Fibroblast of skin of scalp (primary cell): ENCODE measurements around the gene ENOX2.

Source experiments
- DNase-seq: peaks from one replicate; pipeline ENCODE4 v3.0.0-alpha.2; 2013

Gene ENOX2

DNA sequence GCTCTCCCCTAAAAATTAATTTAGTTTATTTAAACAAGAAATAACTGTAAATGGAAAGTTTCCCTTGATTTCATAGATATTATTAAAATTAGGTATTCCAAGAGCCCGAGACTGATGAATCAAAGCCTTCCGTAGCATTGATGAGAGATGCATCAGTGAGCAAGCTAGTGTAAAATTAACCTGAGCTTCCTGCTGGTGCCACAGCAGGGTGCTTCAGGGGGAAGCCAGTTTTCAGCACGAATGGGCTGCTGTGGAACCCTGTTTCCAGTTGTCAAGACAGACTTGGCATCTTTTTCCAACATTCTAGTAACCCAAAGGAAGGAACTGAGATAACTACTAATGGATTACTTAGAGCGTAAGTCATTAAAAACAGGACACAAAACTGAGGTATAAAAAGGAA lies 279.5 kb downstream of the ENOX2 start:
- no peak for DNase-seq

DNA sequence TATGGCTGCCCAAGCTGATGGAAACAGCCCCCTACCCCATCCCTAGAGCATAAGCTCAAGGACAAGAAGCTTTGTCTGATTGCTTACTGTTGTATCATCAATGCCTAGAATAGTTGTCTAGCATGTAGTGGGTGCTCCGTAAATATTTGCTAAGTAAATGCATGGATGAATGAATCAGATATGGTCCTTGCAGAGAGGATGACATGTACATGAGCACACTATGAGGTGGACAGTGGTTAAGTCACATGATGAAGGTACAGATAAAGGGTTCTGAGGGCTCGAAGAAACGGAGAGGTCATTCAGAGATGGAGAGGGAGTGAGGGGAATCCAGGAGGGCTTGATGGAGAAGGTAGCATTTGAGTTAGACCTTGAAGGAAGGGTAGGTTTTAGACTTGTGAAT lies 287.1 kb downstream of the ENOX2 start:
- no peak for DNase-seq

DNA sequence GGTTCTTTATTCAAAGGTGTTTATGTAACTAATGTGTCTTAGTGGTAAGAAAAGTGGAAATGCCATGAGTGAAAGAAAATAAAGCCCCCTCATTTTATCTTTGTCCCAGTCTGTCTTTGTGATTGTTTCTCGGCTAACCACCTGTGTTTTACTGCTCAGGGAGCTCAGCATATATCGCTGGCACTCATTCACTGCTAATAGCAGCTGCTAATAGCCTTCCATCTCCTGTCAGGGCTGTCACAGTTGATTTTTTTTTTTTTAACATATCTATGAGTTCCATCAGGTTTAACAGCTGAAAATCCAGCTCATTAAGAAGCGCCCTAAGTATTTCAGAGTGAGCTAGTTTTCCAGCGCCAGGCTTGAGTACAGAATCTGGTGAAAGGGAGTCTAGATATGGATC lies 295.6 kb downstream of the ENOX2 start:
- no peak for DNase-seq

DNA sequence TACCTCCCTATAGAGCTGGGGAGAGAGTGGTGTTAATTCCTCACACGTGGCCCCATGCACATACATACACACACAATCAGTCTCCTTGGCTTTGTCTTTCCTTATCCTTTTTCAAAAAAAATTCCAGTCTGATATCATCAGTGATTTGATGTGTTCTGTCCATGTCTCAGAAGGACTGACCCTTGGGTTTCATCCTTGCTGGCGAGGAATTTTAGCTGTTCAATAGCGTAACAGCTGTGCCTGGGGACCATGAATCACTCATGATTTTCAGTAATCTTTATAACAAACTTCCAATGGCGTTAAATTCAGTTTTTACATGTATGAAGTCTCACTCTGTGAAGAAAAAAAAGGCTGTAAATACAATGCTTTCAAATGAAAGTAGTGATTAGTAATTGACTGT lies 296.6 kb downstream of the ENOX2 start:
- DNase-seq: no peak

DNA sequence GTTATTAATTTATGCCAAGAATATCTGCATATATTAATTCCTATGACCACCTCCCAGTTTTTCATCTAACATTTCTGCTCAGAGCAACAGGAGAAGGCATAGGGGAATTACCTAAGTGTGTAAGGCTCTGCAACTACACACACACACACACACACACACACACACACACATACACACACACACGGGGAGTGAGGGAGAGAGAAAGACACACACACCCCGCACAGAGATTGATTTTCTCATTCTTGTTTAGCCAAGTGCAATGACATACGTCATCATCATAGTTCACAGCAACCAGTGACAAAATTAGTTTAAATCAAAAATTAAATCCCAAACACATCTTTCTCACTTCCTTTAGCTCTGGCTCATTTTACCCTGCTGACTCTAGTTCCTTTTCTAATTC lies 298.1 kb downstream of the ENOX2 start:
- DNase-seq: no peak

DNA sequence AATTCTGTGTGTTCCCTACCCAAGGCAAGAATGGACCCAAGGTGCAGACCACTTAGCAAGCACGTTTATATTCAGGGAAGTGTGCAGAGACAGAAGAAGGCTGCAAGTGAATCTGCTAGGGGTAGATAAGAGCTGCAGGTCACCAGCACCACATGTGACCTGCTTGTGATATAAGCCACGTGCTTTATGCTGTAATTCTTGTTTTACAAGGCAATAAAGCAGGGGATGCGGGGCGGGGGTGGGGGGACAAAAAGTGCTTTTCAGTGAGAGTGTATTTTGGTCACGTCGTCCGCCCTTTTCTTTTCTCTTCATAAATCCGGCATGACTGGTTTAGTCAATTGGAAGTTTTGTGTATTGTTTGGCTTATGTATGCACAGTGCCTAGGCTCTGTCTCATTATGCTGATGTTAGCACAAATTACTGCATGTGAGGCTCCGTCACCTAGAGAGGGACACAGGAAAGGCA lies 308.5 kb downstream of the ENOX2 start:
- DNase-seq: no peak

DNA sequence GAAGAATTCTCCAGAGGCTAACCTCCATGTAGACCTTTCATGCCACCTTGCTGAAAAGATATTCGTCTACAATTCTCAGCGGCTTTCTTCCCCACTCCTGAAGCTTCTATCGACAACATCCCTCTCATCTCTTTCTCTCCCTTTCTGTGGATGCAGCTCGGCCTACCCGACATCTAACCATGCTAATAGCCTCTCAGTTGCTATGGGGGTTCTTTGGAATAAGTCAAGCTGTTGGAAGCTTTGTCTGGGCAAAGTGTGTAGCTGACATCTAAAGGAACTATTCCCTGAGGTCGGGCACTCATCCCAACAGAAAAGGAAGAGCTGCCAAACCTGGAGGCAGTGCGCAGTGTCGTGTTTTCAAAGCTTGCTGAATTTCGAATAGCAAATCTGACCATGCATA lies 309.1 kb downstream of the ENOX2 start:
- no peak for DNase-seq

DNA sequence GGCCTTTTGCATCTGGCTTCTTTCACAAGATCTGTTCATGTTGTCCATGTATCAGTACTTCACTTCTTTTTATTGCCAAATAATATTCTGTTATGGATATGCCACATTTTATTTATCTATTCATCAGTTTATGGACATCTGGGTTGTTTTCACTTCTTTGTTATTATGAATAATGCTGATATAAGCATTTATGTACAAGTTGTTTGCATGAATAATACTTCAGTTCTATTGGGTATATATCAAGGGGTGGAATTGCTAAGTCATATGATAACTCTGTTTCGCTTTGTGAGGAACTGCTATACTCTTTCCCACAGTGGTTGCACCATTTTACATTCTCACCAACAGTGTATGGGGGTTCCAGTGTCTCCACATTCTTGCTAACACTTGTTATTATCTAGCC lies 310.8 kb downstream of the ENOX2 start:
- no peak for DNase-seq

DNA sequence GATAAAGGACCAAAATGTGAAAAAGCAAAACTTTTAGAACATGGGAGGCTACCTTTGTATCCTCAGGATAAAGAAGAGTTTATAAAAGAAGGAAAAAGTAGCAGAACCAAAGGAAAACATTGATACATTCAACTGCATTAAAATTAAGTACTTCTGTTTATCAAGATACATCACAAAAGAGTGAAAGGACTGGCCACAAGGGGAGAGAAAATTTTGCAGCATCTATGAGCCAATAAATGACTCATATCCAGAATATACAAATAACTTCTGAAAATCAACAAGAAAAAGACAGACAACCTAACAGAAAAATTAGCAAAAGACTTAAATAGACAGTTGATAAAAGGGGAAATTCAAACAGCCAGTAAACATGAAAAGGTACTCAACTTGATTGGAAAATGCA lies 324.1 kb downstream of the ENOX2 start:
- DNase-seq: no peak

DNA sequence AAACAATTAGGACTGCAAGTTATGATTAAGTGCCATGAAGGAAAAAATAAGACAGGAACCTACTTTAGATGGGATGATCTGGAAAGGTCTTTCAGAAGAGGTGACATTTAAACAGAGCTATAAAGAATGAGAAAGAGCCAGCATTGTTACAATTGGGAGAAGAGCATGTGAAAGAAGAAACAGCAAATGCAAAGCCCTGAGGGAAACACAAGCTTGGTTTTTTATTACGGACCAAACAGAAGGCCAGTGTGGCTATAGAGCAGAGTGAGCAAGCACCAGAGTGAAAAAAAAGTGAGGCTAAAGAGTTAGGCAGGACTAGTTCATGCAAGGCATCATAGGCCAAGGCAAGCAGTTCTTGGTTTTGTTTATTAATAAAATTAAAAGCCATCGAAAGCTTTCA lies 325.6 kb downstream of the ENOX2 start:
- no peak for DNase-seq

DNA sequence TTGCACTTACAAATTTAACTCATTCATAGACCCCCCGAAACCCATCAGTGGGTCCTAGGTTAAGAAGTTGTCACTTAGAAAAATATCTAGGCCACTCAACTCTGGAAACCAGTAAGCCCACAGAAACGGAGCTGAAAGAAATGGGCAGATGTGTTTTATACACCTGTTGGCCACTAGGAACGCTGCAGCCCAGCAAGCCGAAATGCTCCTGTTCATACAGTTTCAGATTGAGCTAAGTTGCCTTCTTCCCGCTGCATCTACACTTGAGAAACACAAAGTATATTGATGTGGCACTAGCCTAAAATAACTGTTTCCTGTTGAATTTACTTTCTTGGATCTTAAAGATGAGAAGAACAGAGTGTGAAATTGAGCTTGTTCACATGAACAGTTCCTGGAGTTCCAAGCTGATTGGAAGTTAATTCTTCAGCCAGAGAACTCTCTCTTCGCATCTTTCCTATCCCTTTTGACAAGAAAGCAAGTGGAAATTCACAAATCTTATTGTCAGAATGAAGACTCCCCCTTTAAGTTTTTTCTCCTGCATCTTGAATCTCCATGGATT lies 327.1 kb downstream of the ENOX2 start:
- DNase-seq: peak; percentile 36
